Activated CD8-positive, alpha-beta memory T cell treated with anti-CD3 and anti-CD28 coated beads for 4 hours (primary cell): ENCODE measurements around the gene CCDC106.

Source experiments
- DNase-seq, 2 donors: peaks; one replicate each; pipeline ENCODE4 v3.0.0-alpha.2; 2020; ENCODE audit warnings: low read depth in 2 of 2

Gene CCDC106

DNA sequence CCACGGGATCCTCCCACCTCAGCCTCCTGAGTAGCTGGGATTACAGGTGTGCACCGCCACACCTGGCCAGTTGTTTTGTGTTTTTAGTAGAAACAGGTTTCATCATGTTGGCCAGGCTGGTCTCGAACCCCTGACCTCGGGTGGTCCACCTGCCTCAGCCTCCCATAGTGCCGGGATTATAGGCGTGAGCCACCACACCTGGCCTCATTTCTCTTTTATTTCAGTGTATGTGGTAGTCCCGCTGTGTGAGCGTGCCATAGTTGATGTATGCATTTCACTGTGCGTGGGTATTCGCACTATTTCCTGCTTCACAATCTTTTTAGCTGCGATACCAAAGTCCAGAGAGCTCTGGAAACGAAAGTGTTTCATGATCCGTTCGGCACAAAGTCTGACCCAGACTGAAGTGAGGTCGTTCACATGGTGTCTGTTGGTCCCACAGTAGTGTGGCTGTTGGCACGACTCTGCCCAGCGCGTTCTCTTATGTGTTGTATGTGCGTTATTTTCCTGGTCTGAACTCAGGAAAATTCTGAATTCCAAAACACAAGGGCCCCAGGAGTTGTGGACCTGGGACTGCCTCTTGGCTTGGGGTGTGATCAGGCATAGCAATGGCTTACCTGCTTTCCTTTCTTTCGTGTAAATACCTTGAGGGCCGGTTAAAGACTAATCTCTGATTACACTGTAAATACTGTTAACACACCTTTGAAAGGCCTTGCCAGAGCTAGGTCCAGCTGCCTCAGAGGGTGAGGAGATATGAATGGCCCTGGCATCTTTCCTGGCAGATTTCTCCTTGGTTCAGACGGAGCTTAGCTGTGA, 35.6 kb downstream of the CCDC106 start:
- DNase-seq: no peak

DNA sequence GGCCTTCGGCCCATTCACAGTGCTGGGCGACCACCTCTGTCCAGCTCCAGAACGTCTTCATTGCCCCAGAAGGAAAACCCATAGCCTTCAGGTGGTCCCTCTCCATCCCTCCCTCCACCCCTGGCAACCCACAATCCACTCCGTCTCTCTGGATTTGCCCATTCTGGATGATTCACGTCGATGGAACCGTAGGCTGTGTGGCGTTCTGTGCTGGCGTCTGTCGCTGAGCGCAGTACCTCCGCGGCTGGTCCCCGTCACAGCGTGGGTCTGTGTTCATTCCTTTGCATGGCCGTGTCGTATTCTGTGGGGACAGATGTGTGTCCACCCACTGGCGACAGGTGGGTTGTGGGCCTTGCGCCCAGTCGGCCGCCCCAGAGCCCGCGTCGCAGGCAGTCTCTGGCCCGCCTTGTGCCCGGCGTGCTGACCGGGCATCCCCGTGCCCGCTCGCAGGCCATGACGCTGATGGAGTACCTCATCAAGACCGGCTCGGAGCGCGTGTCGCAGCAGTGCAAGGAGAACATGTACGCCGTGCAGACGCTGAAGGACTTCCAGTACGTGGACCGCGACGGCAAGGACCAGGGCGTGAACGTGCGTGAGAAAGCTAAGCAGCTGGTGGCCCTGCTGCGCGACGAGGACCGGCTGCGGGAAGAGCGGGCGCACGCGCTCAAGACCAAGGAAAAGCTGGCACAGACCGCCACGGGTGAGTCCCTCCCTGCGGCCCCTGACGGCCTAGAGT, 37.1 kb downstream of the CCDC106 start:
- DNase-seq: no peak

DNA sequence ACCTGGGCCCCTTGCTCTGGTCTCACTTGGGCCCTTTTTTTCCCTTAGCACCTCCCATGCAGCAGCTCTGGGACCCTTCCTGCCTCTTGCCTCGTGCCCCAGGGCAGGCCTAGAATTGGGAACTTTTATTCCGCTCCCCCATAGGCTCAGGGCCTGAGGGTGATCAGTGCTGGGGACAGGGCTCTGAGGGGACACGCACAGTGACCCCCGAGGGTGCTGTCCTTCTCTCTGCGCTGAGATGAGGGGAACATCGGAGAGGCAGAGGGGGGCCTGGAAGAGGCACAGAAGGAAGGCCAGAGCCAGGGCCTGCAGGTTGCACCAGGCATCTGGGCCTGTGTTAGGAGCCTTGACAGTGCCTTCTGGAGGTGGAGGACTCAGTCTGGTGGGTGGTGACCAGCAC, 37.8 kb downstream of the CCDC106 start:
- no peak for DNase-seq

DNA sequence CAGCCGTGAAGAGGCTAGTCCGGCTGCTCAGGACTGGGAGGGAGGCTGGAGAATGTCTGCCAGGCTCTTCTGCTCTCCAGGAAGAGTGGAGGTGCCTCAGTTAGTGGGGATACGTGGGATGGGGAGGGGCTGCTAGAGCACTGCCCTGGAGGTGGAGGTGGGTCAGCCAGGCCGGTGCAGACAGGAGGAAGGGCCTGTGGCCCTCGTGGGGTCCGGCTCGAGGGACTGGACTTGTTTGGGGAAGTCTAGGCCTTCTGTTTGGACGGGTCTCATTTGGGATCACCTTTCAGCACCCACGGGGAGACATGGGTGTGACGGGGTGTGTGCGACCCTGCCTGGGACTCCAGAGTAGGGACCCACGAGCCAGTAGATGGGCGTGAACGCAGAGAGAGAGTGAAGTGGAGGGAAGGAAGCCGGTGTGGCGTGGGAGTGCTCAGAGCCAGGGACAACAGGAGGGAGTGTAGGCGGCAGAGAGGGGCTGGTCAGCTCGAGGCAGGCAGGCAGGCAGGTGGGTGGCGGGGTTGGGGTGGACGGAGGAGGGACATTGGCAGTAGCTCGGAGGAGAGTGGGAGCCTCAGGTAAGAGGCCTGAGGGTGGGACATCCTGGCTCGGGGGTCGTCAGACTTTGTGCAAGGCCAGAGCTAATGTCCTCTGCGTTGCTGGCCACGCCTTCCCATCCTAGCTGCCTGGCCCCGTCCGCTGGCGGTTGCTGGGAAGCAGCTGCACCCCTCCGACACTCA, 38.5 kb downstream of the CCDC106 start:
- no peak for DNase-seq

DNA sequence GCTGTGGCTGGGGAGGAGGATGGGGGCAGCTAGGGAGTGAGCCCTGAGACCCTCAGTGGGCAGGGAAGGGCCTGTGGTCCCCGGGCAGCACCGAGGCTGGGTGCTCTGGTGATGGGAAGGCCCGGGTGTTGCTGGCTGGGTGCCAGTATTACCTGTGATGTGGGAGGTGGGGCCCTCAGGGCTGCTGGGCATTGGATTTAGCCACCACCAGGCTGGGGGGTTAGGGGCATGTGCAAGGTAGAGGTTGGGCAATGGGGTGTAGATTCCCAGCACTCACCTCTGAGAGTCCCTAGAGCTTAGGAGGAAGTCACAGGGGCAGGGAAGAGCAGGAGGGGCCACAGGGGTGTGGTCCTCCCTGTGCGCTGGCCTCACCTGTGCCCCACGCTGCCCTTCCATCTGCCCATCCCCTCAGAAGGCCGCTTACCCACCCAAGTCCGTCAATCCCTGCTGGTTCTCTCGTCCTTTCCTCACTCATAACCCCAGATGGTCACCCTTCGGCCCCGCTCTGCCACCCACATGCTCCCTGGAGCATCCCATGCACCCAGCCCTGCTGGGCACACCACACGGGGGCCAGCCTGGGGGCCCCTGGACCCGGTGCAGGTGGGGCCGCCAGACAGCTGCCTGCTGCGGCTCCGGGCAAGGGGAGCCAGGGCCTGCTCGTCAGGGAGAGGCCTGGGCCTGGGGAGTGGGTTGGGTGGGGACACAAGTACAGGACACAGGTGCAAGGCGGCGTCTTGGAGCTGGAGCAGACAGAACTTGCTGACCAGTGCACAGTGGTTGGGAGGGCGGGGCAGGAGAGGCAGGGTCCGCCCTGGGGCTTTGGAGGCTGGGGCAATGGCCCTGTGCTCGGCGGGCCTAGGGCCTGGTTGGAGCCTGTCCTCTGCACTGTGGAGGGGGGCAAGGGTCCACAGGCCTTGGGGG, 39.5 kb downstream of the CCDC106 start:
- no peak for DNase-seq

DNA sequence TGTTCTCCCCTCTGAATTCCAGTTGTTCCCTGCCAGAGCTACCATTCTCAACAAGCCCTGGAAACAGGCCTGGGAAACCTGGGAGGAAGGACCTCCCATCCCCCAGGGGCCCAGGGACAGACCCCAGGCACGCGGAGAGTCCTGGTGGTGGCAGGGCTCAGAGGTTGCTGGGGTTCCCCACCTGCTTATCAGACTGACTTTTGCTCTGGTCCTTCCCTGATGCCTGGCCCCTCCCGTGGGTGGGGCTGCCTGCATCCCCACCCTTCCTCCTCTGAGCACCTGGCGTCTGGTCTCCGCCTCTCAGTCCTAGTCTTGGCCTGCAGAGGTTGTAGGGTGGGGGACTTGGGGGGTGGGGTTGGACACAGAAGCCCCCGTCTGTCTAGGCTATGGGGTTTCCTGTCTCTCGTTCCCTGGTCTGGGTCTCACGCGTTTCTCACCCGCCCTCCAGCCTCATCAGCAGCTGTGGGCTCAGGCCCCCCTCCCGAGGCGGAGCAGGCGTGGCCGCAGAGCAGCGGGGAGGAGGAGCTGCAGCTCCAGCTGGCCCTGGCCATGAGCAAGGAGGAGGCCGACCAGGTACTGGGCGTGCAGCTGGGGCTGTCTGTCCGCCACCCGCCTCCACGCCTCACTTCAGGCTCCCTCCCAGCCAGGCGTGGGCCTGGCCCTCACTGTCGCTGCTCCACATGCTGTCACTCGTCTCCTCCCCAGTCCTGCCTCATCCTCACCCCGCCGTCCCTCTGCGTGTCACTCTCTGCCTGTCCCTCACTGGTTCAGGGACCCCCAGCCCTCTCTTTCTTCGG, 40.6 kb downstream of the CCDC106 start:
- no peak for DNase-seq

DNA sequence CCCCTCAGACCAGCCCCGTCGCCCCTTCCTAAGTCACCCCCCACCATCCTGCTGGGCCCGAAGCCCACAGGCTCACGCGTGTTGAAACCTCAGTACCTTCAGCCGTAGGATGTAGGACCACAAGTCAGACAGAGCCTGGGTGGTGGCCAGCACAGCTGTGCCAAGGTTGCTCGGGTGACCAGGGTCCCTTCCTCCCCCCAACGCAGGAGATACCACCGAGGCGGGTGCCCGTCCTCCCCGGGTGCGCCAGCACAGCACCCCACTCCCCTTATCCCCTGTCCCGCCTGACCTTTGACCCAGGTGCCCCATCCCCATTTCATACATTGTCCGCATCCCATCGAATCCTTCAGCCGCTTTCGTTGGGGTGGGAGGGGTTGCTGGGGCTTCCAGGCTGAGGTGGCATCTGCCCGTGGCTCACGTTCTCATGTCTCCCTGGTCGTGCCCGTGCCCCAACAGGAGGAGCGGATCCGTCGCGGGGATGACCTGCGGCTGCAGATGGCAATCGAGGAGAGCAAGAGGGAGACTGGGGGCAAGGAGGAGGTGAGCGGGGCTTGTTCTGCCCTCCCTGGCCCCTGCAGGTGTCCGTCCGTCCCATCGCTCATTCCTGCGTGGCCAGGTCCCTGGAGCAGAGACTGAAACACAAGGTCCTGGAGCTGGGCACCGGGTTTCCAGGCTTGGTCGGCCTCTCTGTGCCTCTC, 41.5 kb downstream of the CCDC106 start:
- no peak for DNase-seq

DNA sequence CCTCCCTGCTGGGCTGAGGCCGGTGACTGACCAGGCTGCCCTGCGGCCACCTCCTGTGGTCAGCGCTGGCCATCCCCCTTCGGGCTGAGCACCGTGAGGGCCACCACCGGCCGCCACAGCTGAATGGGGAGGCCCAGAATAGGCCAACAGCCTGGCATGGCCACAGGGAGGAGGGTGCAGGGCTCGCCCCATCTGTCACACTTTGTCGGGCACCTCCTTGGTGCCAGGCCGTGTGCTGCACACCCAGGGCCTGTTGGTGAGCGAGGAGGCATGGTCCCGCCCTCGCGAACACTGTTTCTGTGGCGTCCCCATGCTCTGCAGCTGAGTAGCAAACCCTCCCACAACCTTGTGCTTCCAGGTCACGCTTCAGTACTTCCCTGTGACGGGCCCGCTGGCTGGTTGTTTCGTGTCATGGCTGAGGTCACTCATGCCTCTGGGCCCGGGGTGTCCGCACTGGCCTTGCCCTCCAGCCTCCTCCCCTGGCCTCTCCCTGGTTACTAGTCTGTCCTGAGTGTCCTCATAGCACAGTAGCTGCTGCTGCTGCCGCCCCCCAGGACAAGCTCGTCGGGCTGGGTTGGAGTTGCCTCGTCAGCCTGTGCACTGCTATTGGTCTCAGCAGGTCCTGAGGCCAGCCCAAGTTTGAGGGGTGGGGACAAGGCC, 42.2 kb downstream of the CCDC106 start:
- no peak for DNase-seq

DNA sequence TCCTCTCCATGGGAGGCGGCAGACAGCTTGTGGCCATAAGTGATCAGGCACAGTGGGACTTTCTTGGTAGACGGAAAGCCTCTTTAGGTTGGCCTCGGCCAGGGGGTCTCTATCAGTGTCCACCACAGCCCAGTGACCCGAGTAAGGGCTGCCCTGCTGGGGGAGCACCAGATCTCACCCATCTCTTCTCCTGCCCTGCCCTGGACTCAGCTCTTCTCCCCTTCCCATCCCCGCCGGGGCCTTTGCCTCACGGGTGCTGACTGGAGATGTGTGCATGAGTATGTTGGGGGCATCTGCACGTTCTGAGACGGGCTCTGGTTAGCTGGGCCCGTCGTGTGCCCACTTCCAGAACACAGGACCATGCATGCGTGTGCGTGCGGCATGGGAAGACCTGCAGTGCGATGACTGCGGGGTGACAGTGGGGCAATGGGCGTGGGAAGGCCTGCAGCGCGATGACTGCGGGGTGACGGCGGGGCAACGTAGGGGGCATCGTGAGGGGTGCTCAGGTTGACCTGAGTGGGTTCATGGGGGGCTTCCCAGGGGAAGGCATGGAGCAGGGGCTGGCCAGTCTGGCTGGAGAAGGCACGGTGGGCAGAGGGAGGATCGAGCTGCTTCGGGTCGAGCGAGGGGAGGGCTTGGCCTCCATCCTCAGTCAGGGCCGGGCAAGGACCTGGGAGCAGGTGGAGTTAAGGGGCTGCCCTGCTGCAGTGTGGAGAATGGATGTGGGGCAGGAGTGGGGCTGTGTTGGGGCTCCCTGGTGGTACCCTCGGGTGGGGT, 42.9 kb downstream of the CCDC106 start:
- no peak for DNase-seq

DNA sequence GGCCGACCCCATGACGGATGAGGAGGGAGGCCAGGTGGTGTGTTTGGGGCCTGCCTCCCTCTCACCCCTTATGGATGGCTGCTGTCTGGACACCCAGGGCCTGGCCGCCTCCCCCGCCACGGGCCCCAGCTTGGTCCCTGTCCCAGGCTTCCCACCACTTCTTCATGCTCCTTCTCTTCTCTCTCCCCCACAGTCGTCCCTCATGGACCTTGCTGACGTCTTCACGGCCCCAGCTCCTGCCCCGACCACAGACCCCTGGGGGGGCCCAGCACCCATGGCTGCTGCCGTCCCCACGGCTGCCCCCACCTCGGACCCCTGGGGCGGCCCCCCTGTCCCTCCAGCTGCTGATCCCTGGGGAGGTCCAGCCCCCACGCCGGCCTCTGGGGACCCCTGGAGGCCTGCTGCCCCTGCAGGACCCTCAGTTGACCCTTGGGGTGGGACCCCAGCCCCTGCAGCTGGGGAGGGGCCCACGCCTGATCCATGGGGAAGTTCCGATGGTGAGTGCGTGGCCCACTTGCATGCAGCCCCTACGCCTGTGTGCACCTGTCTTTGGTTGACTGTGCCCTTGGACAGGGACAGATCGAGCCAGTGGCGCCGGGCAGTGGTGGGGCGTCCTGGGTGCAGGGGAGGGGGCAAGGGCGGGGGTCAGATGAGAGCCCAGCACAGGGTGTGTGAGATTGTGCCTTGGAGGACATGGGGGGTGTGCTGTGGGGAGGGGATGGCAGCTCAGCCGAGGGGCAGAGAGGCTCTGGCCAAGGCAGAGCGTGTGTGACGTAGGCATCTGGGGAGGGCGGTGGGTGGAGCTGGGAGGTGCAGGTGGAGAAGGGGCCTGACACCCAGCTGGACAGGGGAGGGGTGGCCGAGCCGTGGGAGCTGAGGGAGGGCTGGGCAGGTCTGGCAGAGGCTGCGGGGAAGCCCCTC, 43.8 kb downstream of the CCDC106 start:
- DNase-seq: no peak

DNA sequence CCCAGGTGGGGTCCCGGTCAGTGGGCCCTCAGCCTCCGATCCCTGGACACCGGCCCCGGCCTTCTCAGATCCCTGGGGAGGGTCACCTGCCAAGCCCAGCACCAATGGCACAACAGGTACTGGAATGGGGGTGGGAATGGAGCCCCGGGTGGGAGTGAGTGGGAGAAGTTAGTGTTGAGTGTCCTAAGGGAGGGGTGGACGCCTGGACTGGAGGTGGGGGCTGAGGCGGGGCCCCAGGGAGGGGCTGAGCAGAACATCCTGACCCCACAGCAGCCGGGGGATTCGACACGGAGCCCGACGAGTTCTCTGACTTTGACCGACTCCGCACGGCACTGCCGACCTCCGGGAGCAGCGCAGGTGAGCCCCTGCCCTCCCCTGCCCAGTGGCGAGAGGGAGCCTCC, 44.7 kb downstream of the CCDC106 start:
- DNase-seq: no peak

DNA sequence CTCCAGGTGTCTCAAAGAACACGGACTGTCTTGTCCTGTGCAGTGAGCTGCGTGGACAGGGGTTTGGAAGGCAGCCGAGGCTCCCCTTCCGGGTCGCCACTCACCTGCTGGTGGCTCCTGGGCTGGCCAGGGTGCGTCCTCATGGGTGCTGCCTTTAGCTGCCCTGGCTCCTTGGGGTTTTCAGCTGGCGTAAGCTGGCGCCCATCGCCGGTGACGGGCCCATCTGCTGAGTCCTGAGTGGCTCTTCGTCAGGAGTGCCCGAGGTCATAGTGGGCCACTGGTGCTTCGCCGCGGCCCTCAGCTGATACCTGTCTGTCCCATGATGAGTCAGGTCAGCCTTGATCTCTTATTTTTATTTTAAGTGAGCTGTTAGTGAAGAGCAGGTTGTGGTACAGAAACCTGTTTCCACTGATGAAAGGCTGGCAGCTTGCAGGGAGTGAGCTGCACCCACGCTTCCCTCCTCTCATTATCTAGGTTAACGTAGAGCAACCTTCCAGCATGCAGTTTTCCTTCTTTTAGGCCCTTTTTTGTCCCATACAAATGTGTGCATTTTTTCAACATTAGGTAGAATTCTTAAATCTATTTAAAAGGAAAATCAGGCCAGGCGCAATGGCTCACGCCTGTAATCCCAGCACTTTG, 45.4 kb downstream of the CCDC106 start:
- DNase-seq: no peak

DNA sequence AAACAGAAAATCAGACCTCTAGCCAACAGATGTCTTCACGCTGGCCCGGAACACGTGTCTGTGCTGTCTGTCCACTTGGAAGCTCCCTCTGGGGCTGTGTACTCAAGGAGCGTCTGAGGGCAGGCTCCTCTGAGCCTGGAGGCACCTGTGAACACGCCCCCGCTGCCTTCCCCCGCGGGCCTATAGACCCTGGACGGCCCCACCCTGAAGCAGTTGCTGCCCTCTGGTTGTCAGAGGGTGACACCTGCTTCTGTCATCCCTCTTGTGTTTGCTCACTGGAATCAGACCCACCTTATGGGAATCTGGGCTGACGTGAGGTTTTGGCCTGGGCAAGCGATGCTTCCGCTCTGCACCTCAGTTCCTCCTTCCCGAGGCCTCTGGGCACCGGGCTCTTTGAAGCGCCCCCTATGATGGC, 46.2 kb downstream of the CCDC106 start:
- no peak for DNase-seq

DNA sequence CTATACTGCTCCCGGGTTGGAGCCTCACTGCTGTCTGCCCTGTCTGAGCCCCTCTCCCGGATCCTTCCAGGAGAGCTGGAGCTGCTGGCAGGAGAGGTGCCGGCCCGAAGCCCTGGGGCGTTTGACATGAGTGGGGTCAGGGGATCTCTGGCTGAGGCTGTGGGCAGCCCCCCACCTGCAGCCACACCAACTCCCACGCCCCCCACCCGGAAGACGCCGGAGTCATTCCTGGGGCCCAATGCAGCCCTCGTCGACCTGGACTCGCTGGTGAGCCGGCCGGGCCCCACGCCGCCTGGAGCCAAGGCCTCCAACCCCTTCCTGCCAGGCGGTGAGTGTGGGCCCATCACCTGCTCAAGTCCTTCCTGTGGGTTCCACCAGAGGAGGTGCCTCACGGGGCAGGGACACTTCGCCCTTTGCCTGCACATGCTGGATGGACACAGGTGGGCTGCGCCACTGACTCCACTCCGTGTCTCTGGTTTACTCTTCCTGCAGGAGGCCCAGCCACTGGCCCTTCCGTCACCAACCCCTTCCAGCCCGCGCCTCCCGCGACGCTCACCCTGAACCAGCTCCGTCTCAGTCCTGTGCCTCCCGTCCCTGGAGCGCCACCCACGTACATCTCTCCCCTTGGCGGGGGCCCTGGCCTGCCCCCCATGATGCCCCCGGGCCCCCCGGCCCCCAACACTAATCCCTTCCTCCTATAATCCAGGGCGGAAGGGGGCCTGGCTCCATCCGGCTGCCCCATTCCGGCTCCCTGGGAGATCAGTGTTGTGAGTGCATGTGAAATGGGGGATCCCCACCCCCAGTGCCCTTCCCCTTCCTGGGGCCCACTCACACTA, 46.9 kb downstream of the CCDC106 start:
- DNase-seq: no peak

DNA sequence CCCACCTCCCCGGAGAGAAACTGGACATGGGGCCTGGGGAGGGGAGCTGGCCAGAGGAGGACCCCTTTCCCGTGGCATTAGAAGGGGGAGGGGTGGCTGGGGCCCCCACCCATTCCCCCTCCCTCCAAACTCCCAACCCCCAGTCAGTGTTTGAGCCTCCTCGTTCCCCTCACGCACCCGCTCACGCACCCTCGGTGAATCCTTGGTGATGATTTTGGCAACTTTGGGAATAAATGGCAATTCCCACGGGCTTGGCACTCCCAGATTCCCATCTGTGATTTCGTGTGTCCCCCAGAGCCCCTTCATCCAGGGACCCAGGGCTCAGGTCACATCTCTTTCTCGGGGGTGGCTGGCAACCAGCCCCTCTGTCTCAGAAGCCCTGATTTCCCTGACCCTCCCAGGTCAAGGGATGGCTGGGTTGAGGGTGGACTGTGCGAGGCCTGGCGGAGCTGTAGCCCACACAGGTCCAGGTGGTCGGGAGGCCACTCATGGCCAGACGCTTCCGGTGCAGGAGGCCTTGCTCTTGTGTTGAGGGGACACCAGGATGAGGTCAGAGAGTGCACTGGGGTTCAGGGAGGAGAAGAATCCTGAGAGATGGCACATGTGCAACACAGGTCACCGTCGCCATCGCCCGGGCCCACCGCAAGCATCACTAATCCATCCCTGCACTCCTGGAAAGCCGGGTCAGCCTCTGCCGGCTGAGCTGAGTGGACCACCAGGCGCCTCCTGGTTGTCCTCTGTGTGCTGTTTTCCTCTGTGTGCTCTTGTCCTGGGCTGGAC, 47.7 kb downstream of the CCDC106 start:
- no peak for DNase-seq
